GM11168 (cell line): ENCODE results near the gene HMSD.
"Not testable (repeated sequence)": the region's sequence is repeated elsewhere in the genome, so short reads cannot be mapped to it uniquely, and the experiment has no call there.

ENCODE experiments used
- in situ Hi-C: fragments of 300-500 bp; cut with MboI; formaldehyde crosslinking; loops from one replicate; pipeline ENCODE4 v1.12.0; 2022; ENCODE audit warnings: low sequenced_read_pairs; ENCODE audit not compliant: unreplicated experiment

The HMSD gene, protein sequence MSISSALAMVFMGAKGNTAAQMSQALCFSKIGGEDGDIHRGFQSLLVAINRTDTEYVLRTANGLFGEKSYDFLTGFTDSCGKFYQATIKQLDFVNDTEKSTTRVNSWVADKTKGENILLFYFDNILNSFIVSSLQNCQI

DNA sequence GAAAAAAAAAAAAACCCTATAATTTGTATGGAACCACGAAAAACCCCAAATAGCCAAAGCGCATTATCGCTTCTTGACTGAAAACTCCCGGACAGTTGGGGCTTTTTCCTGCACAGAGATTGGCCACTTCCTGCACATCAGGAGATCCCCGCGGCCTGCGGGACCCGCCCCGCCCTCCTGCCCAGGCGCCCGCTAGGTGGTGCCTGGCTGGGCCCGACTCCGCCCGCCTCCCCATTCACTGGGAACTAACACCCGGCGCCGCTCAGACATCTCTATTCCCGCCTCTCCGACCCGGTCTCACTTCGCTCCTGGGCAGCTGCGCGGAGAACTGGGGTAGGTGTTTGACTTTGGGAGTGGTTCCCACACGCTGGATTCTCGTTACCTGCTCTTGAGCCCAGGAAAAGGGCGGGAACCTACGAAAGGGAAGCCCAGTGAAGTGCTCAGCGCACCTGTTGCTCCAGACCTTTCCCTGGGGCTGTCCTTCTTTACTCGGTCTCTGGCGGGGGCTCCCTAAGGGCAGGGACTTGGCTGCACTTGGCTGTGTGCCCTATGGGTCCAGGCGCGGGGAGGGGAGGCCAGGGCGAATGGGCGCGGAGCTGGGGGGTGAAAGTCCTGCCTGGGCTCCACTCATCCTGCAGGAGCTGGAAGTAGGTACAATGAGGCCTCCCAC lies at the start of gene HMSD:
Gene HMSD, plus strand, starts transcription at position 234 of the 670 bp plus-strand sequence. CDS start 4,155 bp downstream, outside the sequence.
- in situ Hi-C loops, result no loop called here

DNA sequence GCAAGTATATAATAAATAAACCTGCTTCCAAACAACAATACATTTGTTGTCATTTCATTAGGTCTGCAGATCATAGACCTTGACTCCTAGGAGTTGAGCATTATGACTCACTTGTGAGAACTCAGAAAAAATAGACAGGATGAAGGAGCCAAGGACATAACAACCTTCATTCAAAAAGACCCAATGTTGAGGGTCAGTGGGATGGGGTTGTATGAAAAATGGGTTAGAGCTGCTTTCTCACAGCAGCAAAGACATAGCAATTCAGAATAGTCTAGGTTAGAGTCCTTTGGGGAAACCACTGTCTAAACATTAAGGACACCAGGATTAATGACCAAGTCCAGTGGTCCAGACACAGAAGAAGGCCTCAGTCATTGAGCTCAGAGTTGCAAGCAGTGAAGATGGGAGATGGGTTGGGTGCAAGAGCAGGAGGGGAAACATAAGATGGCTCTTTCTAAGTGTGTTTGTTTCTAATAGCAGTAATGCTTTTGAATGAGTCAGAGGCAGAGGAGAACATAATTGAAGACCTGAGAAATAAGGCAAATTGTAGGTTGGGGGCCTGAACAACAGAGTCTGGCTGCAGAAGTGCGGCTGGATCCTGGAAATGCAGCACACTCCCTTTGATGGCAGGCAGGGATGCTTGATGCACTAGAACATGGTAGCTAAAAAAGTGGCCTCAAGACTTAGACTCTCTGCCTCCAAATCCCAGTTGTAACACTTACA lies 45.1 kb upstream of the HMSD start:
- in situ Hi-C loops, result no loop called here

DNA sequence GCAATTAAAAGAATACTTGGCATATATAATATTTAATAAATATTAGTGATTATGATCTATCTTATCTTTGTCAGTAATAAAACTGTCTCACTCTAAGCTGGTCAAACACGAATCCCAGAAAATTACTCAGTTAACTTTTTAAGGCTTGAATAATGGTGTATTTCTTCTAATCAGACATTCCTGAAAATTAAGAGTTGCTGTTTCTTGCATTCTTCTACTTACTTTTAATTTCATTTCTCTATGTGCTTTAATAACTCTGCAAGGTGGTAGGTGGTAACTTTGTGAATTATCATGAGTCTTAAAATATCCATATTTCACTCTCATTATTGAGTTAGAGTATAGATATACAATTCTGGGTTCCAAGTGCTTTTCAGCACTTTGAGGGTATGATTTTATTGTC lies 44.4 kb upstream of the HMSD start:
- in situ Hi-C loops, result no loop called here

DNA sequence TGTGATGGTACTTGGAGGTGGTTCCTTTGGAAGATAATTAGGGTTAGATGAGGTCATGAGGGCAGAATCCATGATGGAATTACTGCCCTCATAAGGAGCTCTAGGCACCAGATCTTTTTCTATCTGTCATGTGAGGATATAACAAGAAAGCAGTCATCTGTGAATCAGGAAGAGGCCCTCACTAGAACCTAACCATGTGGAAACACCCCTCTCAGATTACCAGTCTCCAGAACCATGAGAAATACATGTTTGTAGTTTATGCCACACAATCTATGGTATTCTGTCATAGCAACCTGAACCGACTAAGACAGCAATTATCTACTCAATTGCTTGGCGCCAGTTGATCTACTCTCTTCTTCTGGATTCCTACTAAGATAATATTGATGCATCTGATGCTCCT lies 43.7 kb upstream of the HMSD start:
- in situ Hi-C loops, result no loop called here

DNA sequence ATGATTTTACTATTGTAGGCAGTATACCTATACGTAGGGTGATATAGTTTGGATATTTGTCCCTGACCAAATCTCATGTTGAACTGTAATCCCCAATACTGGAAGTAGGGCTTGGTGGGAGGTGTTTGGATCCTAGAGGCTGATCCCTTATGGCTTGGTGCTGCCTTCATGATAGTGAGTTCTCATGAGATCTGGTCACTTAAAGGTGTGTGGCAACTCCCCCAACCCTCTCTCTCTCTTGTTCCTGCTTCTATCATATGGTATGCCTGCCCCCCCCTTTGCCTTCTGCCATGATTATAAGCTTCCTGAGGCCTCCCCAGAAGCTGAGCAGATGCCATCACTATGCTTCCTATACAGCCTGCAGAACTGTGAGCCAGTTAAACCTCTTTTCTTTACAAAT lies 43.0 kb upstream of the HMSD start:
- in situ Hi-C loops, result no loop called here

DNA sequence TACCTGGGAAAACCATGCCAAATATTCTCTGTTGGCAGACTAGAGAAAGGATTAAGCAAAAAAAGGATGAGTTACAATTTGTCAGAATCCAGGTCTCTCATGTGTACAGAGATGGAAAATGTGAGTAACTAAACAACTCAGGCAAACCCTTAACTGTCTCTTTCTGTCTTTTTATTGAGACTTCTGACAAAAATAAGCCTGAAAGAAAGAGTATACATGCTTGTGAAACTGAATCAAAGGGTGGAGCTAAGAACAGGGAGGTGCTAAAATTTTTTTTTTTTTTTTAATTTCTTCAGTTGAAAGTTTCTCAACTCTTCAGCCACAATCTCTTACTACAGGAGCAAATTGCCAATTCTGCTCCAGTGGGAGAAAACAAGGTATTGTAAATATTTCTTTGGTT lies 41.4 kb upstream of the HMSD start, which contains the start of gene SERPINB10:
Gene SERPINB10, plus strand, starts transcription at position 295 of the 400 bp plus-strand sequence. CDS start 7,553 bp downstream, outside the sequence.
- in situ Hi-C loops, result no loop called here

DNA sequence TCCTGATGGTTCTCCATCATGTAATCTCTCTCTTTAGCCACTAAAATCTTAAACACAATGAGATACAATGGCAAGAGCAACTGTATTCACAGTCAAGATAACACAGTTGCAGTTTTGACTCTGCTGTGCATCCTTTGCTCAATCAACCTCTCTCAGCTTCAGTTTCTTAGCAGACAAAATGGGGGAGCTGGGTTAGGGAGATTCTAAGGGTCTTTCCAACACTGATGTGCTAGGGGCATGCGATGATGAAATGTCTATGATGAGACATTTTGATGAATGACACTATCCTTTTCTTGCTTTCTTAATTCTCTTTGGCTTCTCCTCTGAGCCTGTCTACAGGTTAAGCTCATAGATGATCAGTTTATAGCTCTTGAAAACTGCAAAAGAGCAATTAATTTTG lies 40.2 kb upstream of the HMSD start:
- in situ Hi-C loops, result no loop called here

DNA sequence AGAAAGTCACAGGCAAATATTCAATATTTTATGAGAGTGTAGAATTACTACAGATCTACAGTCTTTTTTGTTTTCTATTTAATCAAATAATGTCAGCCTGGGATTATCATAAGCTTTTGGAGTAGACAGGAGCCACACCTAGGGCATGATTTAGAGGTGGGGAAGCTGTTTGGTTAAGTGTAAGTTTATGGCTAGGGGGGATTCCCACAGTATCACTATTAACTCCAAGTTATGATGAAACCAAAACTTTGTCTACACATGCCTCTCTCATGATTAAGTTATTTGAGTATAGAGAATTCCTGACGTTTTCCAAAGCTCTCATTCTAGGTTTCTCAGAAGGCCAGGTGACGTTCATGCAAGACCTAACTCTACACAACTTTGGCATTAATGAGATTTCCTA lies 39.2 kb upstream of the HMSD start:
- in situ Hi-C loops, result no loop called here

DNA sequence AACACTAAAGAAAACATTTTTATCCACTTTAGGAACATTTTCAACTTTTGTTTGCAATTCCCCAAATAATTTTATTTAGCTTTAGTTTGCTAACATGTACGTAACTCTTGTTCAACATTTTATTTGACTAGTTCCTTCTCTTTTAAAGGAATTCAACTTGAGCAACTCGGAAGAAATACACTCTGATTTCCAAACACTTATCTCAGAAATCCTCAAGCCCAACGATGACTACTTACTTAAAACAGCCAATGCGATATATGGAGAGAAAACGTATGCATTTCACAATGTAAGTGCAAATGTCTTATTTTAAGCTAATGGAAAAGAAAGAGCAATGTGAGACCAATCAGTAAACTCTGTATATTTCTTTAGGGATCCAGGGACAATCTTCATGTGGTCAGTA lies 31.3 kb upstream of the HMSD start:
- in situ Hi-C loops, result no loop called here

DNA sequence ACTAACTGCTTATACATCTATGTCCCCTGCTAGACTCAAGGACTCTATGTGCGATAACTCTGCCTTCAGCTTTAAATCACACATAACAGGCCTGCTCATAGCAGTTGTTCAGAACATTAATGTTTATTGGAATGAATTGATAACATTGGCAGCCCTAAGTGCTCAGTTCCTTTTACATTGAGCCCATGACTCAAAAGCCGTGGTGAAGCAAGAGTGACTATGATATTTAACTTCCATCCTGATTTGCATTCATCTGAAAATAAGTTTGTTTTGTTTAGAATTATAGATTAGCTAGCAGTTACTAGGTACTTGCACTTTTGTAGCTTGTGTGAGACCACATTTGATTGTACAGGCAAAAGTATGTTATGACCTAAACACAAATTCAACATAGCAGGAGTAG lies 27.1 kb upstream of the HMSD start:
- in situ Hi-C loops, result no loop called here

DNA sequence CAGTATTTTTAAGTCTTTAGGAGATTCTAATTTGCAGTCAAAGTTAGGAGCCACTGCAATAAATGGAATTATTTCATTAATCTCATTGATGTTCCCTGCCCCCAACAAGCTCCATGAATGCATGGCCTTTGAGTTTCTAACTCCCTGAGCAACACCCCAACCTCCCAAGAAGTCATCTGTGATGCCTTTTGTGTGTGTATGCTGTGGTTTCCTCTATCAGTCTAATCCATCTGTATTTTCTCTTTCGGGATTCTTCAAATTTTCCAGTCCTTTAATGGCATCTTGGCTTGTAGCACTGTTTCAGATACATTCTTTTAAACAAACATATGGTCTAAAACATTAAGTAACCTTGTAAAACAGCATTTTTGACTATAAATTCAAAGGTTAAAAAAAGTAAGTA lies 24.6 kb upstream of the HMSD start:
- in situ Hi-C loops, result no loop called here

DNA sequence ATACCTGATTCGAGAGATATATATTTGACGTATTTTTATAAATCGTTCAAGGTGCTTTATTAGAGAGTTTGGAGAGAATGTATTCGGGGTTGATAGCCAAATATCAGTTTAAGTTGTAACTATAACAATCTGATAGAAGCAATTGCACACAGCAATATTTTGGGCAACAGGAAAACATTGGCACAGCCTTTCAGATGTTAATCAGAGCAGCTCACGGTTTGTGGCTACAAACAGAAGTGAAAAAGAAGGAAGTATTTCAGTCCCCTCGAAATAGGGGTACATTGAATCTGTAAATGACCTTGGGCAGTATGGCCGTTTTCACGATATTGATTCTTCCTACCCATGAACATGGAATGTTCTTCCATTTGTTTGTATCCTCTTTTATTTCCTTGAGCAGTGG lies 20.8 kb upstream of the HMSD start:
- in situ Hi-C loops, result no loop called here

DNA sequence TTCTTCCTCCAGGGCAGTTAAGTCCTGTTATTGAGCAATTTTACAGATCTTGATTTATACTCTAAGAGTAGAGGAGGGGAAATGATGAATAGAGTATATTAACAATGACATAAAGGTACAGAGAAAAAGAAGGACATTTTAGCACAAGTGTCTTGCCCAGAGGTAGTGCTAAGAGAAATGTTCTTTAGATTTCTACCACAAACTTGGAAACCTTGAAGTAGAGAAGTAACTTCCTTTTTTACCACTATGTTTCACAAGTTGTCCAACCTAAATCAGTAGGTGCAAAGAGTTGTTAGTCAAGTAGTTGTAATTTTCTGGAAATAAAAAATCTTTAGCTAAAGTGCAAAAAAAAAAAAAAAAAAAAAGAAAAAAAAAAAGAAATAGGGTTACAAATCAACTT lies 19.7 kb upstream of the HMSD start:
- in situ Hi-C loops, result not testable (repeated sequence)

DNA sequence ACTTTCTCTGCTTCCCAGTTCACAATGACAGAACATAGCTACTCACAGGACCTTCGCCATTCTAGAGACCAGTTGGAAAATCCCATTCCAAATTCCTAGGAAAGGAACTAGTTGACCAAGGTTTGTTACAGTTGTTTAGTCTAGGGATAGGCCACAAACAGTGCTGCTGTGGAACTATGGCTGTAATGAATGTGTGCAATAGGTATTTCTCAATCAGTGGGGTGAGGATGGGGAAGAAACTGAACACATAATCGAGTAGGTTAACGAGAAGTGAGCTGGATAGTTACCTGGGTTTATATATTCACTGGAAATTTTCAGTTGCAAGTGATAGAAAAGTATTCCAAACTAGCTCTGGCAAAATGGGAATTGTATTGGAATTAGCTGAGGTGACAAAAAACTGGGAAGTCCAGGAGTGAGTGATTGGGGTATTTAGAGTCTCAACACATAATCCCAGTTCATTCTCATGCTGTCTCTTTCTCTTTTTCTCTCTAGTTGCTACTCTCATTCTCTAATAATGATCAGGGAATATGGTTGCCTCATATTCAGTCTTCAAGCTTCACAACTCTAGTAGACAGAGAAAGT lies 18.2 kb upstream of the HMSD start:
- in situ Hi-C loops, result no loop called here

DNA sequence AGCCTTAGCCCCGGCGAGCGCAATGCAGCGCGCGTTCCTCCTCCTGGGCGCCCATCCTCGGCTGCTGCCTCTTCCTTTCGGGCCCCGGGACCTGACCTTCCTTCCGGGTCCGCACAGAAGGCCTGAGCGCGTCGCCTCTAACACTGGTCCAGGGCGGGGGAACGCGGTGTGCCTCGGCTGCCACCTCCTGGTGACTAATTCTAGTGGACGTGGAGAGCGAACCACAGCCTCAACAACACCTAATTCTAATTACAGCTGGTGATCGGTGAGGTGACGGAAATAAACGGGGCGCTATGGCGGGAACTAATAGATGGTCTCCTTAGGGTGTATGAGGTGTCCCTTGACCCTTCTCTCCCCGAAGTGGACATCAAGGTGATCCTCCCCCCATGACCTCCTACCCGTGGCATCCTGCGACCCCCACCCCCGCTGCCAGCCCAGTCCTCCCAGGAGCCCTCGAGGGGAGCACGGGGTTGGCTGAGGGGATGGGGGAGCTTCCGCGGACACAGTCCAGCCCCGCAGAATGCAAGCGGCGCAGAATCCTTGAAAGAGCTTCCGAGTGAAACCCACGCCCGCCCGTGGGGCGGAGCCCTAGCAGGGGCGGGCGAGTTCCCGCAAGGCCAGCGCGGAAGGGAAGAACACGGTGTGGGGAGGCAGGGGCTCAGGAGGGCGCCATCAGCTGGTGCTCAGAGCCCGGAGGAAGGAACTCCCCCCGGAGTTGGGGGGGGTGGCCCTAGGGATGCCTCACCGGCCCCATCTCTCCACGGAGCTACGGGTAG lies 12.8 kb upstream of the HMSD start:
- in situ Hi-C loops, result no loop called here

DNA sequence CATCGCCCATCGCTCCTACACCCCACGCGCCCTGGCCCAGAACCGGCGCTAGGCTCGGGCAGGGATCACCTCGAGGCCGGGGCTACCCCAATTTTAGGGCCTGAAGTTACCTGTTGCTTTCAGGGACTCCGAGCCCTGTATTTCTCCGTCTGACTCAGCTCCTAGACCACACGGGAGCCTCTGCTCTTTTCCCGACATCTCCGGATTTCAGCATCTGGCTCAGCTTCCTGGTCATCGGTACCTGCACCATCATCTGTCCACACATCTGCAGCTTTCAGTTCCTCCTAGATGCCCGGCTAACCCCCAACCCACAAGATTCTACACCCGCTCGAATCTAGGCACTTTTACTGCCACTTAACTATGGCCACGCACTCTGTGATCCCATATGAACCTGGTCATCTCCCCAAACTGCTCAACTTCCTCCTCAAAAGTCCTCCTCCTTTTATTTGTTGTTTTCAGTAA lies 12.1 kb upstream of the HMSD start:
- in situ Hi-C loops, result no loop called here

DNA sequence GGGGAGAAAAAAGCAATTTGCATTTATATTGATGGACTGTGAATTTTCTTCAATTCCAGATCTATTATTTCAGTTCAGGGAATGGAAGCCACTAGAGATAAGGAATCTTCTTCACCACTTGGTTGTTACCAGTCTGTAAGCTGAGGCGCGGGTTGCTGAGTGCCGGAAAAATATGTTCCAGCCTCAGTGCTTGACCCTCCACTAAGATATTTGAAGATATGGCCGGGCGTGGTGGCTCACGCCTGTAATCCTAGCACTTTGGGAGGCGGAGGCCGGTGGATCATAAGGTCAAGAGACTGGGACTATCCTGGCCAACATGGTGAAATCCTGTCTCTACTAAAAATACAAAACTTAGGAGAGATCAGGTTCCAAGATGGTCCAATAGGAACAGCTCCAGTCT lies 9.1 kb upstream of the HMSD start:
- in situ Hi-C loops, result no loop called here

DNA sequence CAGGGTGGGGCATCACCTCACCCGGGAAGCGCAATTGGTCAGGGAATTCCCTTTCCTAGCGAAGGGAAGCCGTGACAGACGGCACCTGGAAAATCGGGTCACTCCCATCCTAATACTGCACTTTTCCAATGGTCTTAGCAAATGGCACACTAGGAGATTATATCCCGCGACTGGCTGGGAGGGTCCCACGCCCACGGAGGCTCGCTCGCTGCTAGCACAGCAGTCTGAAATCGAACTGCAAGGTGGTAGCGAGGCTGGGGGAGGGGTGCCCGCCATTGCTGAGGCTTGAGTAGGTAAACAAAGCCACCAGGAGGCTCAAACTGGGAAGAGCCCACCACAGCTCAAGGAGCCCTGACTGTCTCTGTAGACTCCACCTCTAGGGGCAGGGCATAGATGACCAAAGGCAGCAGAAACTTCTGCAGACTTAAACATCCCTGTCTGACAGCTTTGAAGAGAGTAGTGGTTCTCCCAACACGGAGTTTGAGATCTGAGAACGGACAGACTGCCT lies 8.5 kb upstream of the HMSD start:
- in situ Hi-C loops, result not testable (repeated sequence)

DNA sequence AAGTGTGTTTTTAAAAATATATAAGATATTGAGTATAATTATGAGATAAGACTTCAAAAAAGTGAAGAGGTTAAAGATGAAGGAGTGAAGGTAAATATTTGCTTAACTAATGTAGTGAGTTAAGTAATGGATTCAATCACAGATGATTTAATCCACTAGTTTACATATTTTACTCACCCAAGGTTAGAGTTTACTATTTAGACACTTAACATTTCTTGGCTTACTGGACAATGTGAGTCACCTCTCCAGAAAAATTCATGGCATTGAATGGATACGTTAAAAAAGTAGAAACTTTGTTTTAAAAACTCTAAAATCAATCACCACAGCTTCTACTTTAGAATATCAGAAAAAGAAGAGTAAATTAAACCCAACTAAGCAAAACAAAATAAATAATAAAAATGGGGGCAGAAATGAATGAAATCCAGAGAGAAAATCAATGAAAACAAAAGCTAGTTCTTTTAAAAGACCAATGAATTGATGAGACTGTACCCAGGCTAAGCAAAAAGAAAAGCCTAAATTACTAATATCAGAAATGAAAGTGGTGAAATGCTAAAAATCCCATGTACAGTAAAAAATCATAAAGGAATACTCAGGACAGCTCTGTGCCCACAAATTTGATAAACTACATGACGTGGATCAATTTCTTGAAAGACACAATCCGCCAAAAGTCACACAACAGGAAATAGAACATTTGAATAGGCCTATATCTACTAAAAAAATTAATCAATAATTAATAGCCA lies 1.9 kb upstream of the HMSD start:
- in situ Hi-C loops, result no loop called here

DNA sequence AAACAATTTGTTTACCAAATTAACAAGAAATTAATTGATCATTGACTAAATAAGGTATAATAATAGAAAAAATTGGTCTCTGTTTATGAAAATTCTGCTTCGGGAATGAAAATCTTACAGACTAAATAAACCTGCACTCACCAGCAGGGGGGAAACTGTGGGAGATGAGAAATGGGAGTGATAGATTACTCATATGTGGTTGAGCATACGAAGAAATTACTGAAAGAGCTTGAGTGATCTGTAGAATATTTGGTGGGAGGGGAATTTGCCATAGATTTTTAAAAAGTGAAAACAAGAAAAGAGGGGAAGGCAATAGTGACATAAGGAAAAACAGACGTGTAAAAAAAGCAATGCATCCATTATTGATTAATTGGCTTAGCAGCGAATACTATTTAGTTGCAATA lies 2.2 kb downstream of the HMSD start:
- in situ Hi-C loops, result no loop called here
